NB4 (cell line): ENCODE measurements around the gene SERTAD3.

Experiments used
- CTCF ChIP-seq: IDR thresholded peaks from one replicate; pipeline ENCODE4 v1.5.1; 2012; ENCODE audit warnings: low read depth, low read length
- POLR2A ChIP-seq: IDR thresholded peaks from 2 replicates; pipeline ENCODE4 v1.6.1; 2011; ENCODE audit warnings: mild to moderate bottlenecking; ENCODE audit not compliant: insufficient read length; ENCODE audit errors: extremely low read depth

- TF ChIP-seq CTCF (no peak), POLR2A (no peak)
Measured at GRCh38 chr19:40486017-40486416, 41.9 kb upstream of the SERTAD3 start.
